NCI-H1694 (cell line): ENCODE data around the gene EEF2K.
A peak's percentile ranks its signal among the peaks of the same experiment; 100 is the strongest.
"Not testable (repeated sequence)": the region's sequence is repeated elsewhere in the genome, so short reads cannot be mapped to it uniquely, and the experiment has no call there.

Experiments
- DNase-seq: peaks from one replicate; lab custom pipeline; 2025; lab: John Stamatoyannopoulos, UW

Gene EEF2K

DNA sequence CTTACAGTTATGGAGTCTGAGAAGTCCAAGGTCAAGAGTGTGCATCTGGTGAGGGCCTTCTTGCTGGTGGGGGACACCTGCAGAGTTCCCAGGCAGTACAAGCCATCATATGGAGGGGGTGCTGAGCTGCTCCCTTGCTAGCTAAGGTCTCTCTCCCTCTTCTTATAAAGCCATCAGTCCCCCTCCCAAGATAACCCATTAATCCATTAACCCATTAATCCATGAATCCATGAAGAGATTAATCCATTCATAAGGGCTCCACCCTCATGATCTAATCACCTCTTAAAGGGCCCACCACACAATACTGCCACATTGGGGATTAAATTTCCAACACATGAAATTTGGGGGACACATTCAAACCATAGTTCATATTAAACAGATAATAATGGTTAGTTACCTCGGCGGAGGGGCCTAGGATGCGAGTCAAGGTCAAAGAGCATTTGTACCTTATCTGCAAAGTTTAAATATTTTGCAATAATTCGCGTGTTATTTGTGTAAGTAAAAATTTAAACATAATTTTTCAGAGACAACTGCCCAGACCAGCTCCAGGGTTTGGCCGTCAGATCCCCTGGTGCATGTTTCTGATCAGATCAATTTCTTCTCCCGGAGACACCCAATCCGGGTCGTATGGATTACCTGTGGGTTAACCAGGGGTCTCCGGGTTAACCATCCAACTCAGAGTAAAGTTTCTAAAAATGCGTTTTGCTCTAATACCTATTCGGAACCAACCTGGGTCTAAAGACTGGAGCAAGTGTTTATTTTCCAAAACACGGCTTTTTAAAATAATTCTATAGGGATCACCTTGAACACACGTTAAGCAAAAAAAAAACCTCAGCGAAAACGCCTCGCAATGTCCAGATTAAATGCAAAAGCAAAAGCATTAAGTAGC is 90.4 kb downstream of the EEF2K start:
- no peak for DNase-seq

DNA sequence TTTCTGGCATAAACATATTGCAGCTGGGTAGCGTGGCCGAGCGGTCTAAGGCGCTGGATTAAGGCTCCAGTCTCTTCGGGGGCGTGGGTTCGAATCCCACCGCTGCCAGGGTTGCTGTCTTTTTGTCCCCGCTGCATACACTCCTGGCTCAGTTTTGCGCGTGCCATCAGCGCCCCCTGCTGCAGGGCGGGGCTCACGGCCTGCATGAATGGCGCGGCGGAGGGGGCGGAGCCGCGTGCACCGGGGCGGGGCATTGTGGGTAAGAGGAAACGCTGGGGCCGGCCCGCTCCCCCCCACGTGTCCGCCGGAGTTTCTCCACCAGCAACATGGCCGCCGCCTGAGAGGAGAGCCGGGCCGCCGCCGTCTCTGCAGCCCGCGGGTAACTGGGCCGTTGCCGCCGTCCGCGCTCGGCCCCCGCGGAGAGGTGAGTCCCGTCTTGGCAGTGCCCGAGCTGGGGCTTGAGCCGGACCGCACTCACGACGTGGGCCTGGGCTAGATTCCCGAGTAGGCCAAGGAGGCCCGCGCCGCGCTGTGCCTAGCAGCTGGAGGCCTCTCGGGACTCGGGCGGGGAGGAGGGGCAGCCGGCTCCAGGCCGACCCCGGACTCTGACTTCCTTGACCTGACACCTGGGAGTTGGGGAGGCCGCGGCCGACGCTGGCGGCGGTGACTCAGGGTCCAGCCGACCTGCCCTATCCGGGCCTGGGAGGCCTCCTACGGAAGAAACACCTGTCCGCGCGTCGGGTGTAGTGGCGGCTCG is 91.2 kb downstream of the EEF2K start, which contains the start of gene POLR3E:
TSS of gene POLR3E (plus strand) at position 296 of the 757 bp plus-strand sequence. CDS start 5,560 bp downstream, outside the sequence.
- peak; percentile 92 for DNase-seq

DNA sequence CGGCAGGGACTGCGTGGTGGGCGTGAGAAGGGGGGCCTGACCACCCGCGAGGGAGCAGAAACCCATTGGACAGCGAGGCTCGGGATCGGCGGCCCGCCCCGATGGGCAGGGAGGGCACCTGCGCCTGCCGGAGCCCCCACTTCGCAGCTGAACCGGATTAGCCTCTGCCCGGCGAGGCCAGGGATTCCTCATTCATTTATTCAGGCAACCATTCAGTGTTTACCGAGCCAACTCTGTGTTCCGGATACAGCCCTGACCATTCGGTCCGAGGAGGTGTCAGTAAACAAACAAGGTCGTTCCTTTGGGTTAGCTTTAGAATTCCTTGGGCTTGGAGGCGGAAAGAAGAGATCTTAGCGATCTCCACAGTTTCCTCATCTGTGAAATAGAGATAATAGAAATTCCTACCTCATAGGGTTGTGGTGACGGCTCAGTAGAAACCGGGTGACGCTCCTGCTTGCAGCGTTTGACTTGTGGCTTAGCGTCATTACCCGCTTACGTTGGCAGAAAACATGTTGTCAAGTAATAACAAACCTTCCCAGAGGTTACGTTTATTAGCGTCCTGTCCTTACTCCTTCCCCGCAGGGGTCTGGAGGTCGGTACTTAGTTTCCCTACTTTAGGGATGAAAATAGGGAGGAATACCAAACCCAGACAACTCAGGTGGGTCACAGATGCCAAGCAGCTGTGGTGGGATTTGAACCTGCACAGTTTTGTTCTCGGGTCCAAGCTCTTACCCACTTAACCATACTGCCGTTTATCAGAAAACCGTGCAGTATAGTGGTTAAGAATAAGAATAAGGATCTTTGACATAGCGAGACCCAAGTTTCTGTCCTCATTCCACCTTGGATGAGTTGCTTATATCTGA is 92.0 kb downstream of the EEF2K start:
- DNase-seq: peak; percentile 95

DNA sequence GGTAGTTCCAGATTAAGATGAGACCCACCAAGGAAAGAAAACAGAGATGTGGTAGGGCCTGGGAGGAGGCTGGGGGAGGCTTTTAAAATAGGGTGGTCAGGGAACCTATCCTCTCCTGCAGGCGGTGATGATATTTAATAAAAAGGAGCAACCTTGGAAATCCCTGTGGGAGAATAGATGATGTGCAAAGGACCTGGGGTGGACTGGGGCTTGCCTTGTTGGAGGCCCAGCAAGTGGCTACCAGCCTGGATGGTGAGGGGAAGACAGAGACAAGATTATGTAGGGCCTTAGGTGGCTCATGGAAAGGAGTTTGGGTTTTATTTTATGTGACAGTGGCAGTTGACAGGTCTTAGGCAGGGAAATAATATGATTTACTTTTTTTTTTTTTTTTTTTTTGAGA is 93.0 kb downstream of the EEF2K start:
- no peak for DNase-seq

DNA sequence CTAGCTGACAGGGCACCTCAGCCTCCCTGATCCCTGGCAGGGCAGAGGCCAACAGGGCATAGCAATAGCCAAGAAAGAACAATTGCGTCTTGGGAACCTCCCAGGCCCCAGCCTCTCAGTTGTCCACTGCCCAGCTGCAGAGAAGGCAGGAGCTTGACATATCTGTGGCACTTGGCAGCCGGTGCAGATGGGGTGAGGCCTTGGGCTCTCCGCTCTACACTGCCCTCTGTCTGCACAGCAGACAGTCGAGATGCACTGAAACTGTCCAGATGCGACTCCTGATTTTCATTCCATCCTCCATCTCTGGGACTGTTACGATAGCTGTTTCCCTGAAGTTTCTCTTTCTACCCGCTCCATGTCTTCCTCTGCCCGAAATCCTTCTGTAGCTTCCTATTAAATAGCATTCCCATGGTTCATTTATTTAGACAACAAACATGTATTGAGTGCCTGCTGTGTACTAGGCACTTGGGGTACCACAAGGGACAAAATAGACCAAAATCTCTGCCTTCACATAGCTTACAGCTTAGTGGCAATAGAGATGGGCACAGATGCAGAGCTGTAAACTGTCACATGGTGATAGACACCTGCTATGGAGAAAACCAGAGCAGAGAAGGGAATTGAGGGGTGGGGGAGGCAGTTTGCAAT is 94.5 kb downstream of the EEF2K start:
- DNase-seq: peak; percentile 59

DNA sequence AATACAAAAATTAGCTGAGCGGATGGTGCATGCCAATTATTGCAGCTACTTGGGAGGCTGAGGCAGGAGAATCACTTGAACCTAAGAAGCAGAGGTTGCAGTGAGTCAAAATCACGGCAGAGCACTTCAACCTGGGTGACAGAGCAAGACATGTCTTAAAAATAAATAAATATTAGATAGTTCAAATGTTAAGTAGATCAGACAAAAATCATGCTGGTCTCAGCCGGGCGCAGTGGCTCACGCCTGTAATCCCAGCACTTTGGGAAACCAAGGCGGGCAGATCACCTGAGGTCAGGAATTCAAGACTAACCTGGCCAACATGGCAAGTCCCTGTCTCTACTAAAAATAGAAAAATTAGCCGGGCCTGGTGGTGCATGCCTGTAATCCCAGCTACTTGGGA is 95.3 kb downstream of the EEF2K start:
- DNase-seq: not testable (repeated sequence)

DNA sequence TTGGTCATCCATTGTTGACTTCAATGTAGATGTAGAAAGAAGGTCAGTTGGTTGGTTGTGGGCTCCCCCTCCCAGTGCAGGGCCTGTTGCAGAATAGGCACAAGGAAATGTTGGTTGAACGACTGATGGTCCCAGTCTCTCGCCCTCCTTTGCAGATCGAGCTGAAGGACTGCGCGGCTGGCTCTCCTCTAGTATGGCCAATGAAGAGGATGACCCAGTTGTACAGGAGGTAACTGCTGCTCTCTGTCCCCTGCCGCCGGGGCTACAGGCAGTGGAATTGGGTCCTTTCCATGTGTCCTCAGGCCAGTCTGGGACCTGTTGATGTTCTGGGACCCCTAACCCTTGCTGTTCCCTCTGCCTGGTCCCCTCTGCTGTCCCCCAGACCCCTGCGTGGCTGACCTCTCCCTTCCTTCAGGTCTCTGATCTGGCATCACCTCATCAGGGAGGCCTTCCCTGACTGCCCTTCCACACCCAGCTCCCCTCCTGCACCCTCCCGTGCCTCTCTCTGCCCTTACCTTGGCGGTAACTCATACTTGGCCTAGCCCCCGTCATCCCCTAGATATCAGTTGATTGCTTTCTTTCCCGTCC is 96.8 kb downstream of the EEF2K start:
- DNase-seq: no peak

DNA sequence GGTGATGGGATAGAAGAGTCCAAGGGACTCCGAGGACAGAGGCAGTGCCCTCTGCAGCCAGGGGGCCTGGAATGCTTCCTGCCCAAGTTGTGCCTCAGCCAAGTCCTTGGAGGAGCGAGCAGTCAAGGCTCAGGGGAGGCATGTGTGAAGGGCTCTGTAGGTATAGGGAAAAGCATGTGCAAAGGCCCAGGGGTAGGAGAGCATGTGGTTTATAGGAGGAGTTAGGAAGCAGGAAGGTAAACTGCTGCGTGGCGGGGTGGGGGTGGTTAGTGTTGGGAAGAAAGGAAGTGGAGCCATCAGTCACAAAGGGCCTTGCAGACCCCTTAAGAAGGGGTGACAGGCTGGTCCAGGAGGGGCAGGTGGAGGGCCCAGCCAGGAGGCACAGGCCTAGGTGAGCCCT is 98.3 kb downstream of the EEF2K start:
- no peak for DNase-seq

DNA sequence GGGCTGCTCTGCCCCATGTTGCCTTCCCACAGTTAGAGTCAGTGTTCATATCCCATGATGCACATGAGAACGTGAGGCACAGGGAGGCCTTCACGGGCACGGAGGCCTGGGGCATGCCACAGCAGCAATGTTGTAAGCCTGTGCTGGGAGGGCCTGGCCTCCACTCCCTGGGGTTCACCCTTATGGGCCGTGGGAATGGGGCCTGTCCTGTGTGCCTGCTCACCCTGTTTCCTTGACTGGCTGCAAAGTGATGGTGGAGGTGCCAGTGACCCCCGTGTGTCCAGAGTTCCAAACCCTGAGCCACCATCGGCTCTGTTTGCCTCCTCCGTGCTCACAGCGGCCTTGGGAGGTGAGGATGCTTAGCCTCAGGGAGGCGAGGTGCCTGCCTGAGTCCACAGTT is 100.7 kb downstream of the EEF2K start:
- DNase-seq: no peak

DNA sequence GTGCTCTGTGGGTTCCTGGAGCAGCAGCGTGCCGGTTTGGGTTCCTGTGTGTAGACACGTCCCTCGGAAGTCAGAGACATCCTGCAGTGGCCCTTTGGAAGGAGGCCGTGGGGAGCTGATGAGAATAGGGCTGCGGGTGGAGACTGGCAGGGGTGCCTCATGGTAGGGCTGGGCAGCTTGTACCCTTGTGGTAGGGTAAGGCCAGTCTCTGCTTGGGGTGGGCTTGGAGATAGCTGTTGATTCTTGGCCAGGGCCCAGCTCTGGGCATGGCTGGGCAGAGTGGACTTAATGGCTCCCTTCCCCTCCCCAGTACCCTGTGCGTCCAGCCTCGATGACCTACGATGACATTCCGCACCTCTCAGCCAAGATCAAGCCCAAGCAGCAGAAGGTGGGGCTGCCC is 101.8 kb downstream of the EEF2K start:
- no peak for DNase-seq

DNA sequence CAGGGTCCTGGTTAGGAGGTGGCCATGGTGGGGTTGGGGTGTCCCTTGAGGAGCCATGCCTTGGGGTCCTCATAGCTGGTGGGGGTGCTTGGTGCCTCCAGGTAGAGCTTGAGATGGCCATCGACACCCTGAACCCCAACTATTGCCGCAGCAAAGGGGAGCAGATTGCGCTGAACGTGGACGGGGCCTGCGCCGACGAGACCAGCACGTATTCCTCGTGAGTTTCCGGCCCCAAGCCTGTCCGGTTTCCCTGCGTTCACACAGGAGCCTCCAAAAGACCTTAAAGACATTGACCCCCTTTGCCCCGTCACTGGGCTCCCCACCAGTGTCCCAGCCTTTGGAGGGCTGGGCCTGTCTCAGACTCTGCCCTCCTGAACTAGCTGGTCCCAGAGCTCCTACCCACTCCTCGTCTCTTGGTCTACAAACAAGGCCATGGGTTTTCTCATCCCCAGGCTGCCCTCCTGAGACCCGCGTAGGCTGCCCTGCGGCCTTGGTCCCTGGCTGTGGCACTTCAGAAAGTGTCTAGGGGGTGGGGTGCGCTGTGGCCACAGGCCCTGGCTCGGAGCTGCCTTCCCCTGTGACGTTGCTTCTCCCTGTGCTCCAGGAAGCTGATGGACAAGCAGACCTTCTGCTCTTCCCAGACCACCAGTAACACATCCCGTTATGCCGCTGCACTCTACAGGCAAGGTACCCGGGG is 102.9 kb downstream of the EEF2K start:
- DNase-seq: no peak

DNA sequence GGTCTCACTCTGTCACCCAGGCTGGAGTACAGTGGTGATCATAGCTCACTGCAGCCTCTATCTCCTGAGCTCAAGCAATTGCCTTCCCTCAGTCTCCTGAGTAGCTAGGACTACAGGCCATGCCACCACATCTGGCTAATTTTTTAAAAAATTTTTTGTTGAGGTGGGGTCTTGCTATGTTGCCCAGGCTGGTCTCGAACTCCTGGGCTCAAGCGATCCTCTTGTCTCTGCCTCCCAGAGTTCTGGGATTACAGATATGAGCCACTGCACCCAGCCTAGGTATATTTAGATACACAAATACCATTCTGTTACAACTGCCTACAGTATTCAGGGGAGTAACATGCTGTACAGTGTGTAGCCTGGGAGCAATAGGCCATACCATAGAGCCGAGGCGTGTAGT is 105.4 kb downstream of the EEF2K start:
- DNase-seq: no peak

DNA sequence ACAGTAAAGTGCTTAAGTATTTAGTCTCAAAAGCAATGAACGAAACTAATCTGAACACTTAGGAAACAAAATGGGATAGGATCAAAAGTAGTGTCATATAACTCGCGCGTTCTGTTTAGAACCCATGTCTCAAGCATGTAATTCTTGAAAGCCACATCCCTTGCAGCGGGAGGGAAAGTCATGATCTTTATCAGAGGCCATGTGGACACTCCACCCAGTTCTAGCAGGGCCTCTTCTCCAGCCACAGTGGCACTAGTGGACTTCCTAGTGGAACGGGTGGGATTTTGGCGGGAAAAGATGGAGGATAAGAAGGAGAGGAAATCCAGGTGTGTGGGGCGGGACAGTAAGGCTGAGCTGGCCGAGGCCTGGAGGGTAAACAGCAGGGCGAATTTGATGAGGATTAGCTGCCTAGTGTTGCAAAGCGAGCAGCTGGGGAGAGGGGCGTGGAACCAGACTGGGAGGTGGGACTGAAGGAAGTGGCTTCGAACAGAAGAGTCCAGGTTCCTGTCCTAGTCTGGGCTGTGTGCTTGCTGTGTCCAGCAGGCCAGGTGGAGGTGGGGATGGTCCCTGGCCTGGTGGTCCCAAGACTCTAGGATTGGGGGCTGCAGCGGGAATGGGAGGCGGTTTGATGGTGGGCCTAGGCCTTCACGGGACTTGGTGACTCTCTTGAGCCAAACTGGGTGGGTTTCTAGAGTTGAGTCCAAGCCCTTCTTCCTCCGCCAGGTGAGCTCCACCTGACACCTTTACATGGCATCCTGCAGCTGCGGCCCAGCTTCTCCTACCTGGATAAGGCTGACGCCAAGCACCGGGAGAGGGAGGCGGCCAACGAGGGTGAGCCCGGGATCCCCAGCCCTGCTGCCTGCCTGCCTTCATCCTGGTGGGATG is 107.1 kb downstream of the EEF2K start:
- no peak for DNase-seq

DNA sequence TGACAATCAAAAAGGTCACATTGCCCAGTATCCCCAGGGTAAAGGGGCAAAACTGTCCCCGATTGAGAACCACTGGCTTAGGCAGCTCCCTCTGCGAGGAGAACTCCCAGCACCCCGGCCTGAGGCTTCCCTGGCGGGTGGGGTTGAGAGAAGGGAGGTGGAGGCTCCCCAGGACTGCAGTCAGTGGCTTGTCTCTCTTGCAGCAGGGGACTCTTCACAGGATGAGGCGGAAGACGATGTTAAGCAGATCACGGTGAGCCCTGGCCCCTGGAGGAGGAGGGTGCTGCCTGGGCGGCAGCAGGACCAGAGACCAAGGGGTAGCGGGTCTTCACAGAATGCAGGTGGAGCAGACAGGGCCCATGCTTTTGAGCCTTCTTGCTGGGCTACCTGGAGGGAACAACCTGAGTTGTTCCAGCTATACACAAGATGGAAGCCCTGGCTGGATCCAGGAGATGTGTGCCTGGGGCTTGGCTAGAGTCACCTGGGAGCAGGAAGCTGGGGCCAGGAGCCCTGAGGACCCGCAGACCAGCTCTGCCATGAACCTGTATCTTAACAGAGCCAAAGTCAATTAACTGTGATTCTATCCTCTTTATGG is 107.9 kb downstream of the EEF2K start:
- DNase-seq: no peak

DNA sequence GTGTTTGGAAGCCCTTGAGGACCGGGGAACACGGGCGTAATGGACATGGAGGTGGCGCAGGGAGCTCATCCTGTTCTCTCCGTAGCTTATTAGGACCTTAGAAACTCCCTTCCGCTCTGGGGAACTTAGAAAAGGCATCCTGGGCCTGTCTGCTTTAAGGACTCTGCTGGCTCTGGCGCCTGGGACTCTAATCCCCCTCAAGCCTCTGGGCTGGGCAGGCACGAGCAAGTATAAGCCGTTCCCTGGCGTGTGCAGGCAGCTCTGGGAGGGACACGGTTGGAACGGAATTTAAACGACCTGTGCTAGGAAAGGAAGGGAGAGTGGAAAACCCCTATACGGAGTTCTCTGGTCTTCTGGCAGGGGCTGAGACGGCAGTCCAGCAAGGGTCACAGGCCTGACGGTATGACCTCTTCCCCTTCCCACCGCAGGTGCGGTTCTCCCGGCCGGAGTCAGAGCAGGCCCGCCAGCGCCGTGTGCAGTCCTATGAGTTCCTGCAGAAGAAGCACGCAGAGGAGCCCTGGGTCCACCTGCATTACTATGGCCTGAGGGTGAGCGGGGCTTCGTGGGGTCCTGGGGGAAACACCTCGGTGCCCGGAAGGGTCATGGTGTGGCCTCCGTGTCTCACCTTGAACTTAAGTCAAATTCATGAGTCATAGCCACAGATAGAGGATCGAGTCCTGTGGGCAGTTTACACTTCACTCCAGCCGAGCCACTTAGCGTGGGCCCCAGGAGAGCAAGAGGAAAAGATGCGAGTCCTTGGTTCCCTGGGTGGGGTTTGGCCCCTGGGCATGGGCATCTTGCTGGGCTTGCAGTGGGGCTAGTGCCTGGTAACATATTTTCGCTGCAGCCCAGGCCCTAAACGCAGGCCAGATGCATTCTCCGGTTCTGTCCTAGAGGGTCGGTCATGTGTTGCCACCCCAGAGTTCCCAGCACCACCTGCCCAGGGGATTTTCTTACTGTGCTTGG is 108.9 kb downstream of the EEF2K start:
- no peak for DNase-seq

DNA sequence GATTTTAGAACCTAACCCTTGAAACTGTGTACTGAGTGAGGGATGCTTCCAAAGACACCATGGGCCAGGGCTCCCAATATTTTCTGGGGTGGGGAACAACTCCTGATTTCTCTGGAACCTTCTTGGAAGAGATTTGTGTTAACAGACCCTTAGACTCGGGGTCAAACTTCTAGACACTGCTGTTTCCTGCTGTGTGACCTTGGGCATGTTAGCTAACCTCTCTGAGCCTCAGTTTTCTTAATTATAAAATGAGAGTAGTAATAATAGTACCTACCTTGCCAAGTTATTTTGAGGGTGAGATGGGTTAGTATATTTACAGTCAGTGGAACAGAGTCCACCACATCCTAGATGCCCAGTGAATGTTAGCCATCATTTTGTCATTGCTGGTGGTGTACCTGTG is 109.9 kb downstream of the EEF2K start:
- no peak for DNase-seq

DNA sequence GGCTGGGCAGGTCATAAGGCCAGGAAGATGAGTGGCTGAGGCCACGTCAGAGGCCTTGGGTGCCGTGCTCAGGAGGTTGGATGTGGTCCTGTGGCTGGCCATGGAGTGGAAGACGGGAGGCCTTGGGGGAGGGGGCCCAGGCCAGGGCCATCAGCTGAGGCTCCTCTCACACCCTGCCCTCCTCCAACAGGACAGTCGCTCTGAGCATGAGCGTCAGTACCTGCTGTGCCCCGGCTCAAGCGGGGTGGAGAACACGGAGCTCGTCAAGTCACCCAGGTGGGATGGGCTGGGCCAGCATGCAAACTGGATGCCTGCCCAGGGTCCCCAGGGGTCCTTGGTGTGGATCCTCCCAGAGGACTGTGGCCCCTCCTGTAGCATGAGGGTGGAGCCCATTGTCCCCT is 110.3 kb downstream of the EEF2K start:
- no peak for DNase-seq

DNA sequence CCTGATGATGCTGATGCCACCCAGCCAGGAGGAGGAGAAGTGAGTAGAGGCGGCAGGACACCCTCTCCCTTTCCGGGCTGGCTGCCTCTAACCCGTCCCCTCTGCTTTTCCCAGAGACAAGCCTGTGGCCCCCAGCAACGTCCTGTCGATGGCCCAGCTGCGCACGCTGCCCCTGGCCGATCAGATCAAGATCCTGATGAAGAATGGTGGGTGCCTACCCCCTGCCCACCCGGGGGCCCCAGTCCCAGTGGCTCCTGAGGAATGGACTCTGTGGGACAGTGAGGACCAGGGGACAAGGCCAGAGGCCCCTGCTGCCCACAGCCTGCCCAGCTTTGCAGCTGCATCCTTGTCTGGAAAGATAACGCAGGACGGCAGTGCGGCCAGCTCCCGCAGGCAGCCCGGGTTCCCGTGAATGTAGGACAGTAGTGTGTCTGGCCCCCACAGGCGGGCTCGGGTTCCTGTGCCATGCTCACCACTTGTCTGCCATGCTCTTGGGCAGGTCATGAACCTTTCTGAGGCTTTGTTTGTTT is 111.0 kb downstream of the EEF2K start:
- DNase-seq: no peak
